ENCODE results near the gene LINC00237.

Gene LINC00237

GRCh38 chr20:21106171-21107017 lies at the start of gene LINC00237:
Gene LINC00237, minus strand, starts transcription at chr20:21106358.
- DNase-seq: no peak

GRCh38 chr20:21155268-21155667 lies 49.1 kb upstream of the LINC00237 start:
- DNase-seq: no peak

DNA sequence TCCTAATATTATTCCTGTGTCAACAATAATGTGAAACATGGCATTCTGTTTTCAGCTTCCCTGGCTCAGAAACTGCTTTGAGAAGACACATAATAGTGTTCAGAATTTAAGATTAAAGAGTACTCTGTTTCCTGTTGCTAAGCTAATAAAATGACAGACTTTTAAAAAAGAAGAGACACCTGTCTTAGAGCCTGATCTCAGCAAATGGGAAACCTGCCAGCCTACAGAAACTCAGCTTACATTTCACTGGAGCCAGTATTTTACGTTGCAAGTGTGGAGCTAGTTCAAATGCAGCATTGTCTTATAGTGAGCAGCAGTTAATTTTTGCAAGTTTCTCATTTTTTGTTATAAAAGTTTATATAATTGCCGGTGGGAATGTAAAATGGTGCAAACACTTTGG lies 48.5 kb upstream of the LINC00237 start:
- DNase-seq: no peak

- no peak for DNase-seq
Measured at GRCh38 chr20:21151791-21152190, 45.6 kb upstream of the LINC00237 start.

DNA sequence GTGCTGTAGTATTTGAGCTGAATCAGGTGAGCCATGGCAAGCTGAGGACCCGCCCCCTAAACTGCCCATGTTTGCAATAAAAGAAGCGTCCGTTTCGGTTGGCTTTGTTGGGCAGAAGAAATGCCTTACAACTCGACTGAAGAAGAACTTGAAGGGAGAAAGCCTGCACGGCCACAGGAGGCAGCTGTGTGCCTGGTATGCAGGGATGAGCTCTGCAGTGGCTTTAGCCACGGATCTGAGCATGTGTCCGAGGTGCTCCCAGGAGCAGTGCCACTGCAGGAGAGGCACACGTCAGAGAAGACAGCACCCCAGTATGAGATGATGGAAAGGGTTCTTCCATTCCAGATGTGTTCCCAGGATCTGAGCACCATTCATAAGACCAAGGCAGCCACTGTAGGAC lies 43.2 kb upstream of the LINC00237 start:
- DNase-seq: no peak

GRCh38 chr20:21147593-21147992 lies 41.4 kb upstream of the LINC00237 start:
- DNase-seq: no peak

DNA sequence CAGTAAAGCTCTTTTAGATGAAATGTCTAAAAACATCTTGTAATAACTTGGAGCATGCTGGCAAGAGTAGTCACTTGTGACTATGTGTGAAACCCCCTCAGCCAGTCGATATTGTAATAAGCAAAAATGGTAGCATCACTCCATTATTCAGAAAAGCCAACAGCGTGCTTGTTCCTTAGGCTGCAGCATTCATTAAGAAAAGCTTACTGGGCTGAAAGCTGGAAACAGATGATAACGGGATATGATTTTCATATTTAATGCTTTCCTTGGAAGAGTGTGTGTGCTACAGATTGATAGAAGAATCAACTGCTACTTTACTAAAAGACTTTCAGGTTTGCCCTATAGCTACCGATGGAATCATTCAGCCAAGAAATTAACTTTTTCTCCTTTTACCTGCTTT lies 40.1 kb upstream of the LINC00237 start:
- DNase-seq: no peak

DNA sequence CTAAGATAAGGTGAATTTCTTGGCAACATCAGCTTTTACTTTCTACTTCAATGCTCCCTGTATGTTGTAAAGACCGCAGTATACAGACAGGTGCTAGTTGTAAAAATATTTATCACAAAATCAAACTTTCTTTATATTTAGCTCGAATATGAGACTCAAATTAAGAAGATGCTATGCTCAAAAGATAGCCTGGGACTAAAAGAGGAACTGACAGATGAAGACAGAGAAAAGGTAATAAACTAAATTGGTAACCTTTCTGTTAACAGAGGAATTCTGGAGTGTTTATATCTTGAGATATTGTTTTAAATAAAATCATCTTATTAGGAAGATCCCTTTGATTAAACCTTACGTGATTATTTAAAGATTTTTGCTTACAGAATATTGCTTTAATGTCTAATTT lies 39.3 kb upstream of the LINC00237 start:
- DNase-seq: no peak

- no peak for DNase-seq
Measured at GRCh38 chr20:21143194-21143890, 37.2 kb upstream of the LINC00237 start.

- DNase-seq: no peak
Measured at GRCh38 chr20:21141825-21142224, 35.7 kb upstream of the LINC00237 start.

- DNase-seq: no peak
Measured at GRCh38 chr20:21139881-21140566, 33.9 kb upstream of the LINC00237 start.

- no peak for DNase-seq
Measured at GRCh38 chr20:21137078-21137477, 30.9 kb upstream of the LINC00237 start.

GRCh38 chr20:21136015-21136732 lies 30.0 kb upstream of the LINC00237 start:
- no peak for DNase-seq

DNA sequence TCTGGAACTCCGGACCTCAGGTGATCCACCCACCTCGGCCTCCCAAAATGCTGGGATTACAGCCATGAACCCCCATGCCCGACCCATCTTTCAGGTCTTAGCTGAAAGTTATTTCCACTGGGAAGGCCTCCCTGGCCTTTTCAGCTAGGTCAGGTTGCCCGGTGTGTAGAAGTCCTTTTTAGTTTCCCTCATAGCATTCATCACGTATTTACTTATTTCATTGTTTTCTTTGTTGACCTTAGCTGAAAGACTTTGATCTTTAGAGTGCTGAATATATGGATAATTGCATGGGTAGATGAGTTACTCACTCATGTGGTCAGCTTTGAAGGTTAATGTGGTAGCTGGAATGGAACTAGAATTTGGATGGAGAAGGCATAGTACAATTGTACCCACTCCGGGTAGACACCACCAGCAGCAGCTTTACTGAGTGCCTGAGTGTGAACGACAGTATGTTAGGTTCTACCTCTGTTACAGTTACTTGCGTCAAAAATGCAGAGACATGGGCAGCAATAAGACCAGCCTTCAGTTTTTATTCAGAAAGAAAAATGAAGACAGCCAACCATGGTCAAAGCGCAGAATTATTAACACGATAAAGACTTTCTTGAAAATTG lies 28.8 kb upstream of the LINC00237 start:
- DNase-seq: no peak

- DNase-seq: no peak
Measured at GRCh38 chr20:21133917-21134622, 27.9 kb upstream of the LINC00237 start.

- DNase-seq: no peak
Measured at GRCh38 chr20:21133404-21133803, 27.2 kb upstream of the LINC00237 start.

DNA sequence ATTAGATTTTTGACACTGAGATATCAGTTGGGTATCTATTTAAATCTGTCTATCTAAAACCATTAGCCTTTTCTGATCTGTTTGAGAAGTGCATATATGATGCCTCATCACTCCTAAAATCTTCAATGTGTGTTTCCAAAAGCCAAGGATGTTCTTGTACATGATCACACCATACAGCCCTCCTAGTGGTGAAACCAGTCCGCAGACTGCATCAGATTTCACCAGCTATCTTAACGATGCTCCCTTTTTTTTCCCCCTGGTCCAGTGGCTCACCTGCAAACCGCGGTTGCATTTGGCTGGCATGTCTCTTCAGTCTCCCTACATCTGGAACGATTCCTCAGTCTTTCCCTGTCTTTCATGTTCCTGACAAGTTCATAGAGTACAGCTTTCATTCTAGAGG lies 23.7 kb upstream of the LINC00237 start:
- no peak for DNase-seq

DNA sequence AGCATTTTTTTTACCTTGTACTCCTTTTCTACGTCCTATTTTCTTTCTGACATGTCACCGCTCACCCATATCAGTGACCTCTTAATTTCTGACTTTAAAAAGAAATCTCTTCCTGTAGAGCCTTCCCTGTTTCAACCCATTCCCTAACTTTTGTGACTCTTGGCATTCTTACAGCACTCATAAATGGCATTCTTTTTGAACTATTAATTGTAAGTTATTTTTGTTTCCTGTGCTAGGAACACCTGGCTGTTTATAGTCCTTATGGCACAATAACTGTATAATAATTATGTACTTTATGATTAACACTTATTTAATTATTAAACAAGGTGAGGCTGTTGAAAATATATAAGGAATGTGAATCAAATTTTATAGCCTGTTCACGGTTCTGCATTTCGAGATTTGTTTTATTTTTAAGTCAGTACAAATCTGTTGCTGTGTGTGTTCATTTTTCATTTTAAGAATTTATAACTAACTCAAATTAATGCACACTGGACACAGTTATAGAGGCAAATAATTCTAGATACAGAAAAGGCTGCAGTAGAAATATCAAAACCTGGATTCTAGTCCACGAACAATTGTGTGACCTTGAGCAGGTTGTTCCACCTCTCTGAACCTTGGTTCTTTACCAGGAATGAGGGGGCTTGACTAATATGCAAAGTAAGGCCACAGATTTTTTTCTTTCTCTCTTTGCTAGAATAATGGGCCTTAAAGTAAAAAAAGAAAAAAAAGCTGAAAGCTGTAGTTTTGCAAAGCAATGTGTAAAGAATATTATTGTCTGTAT lies 21.2 kb upstream of the LINC00237 start:
- no peak for DNase-seq

DNA sequence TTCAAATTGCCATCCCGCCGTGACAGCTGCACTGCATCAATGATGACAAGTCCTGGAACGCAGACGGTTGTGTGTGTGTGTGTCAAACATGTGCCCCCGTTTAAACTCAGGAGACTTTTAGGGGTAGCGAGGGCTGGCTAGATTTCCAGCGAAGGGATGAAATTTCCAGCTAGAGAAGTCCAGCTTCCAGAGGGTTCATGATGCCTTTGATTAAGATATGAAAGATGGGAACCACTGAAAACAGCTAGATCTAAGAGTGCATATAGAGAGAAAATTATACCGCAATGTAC lies 20.4 kb upstream of the LINC00237 start:
- DNase-seq: no peak

DNA sequence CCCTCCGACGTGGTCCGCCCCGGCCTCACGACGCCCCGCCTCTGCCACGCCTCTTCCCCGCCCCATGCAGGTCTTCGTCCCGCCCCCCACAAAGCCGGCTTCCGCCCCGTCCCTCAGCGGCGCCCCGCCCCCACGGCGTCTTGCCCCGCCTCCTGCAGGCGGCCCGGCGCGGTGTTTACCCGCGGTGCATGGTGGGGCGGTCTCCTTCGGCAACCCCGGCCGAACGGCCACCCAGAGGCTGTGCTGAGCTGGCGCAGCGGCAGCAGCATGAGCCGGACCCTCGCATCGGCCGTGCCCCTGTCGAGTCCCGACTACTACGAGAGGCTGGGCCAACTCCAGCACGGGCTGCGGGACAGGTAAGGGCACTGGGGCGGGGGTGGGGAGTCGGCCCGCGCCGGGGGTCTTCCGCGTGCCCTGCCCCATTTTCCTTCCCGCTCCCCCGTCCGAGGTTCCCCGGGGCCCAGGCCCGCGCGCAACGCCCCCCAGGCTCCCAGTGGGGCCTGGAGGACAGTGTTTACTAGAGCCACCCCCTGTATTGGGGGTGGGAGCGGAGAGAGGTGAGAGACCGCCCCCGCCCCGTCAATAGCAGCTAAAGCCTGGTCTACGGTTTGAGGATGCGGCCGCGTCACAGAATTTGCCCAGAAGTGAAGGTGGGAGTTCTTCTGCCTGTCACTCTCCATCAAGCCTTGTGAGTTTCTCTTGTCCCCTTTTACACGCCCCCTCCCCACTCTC lies 19.9 kb upstream of the LINC00237 start, which contains the start of gene KIZ:
TSS of gene KIZ (plus strand) at position 234 of the 732 bp plus-strand sequence. CDS start at position 268, 34 bp downstream.
- peak; percentile 96 to 97 for DNase-seq
